IPS-18c (cell line): ENCODE data around the gene E2F8.

Experiments
- H3K4me3 ChIP-seq: 2 replicates; pipeline ENCODE4 v1.7.0; 2013; ENCODE audit warnings: low read depth, mild to moderate bottlenecking, low read length, moderate library complexity; ENCODE audit not compliant: insufficient read depth
- H3K9me3 ChIP-seq: one replicate; pipeline ENCODE4 v1.6.1; 2013; ENCODE audit warnings: mild to moderate bottlenecking, low read length, moderate library complexity; ENCODE audit not compliant: control insufficient read depth, insufficient read depth

The E2F8 gene

GRCh38 chr11:19232910-19233503 is 7.7 kb downstream of the E2F8 start:
- no peak overlapping the region for H3K4me3 ChIP-seq
- no peaks in the 10 kb centered on the region for H3K9me3 ChIP-seq

- no peaks in the 10 kb centered on the region for H3K9me3 ChIP-seq
- no peak overlapping the region for H3K4me3 ChIP-seq
Observed at GRCh38 chr11:19229671-19230070, 11.1 kb downstream of the E2F8 start.

GRCh38 chr11:19228968-19229367 is 11.8 kb downstream of the E2F8 start:
- H3K4me3 ChIP-seq: no peak overlapping the region
- no peaks in the 10 kb centered on the region for H3K9me3 ChIP-seq

GRCh38 chr11:19226378-19227195 is 14.2 kb downstream of the E2F8 start:
- Histone ChIP-seq H3K4me3 (no peak overlapping the region), H3K9me3 (no peaks in the 10 kb centered on the region)

GRCh38 chr11:19225581-19225980 is 15.2 kb downstream of the E2F8 start:
- Histone ChIP-seq H3K4me3 (no peak overlapping the region), H3K9me3 (no peaks in the 10 kb centered on the region)

- H3K4me3 ChIP-seq: no peak overlapping the region
- H3K9me3 ChIP-seq: no peaks in the 10 kb centered on the region
Observed at GRCh38 chr11:19225123-19225522, 15.6 kb downstream of the E2F8 start.

- no peaks in the 10 kb centered on the region for H3K9me3 ChIP-seq
- H3K4me3 ChIP-seq: no peak overlapping the region
Observed at GRCh38 chr11:19220903-19221724, 19.6 kb downstream of the E2F8 start.

GRCh38 chr11:19218786-19219460 is 21.8 kb downstream of the E2F8 start:
- Histone ChIP-seq H3K9me3 (no peaks in the 10 kb centered on the region), H3K4me3 (no peak overlapping the region)

GRCh38 chr11:19218216-19218615 is 22.5 kb downstream of the E2F8 start:
- no peak overlapping the region for H3K4me3 ChIP-seq
- H3K9me3 ChIP-seq: no peaks in the 10 kb centered on the region

- no peak overlapping the region for H3K4me3 ChIP-seq
- no peaks in the 10 kb centered on the region for H3K9me3 ChIP-seq
Observed at GRCh38 chr11:19216709-19217374, 23.9 kb downstream of the E2F8 start.

GRCh38 chr11:19216021-19216420 is 24.7 kb downstream of the E2F8 start:
- H3K9me3 ChIP-seq: no peaks in the 10 kb centered on the region
- H3K4me3 ChIP-seq: no peak overlapping the region

- H3K4me3 ChIP-seq: no peak overlapping the region
- H3K9me3 ChIP-seq: no peaks in the 10 kb centered on the region
Observed at GRCh38 chr11:19209617-19210370, 31.0 kb downstream of the E2F8 start.

GRCh38 chr11:19208959-19209546 is 31.7 kb downstream of the E2F8 start:
- Histone ChIP-seq H3K4me3 (no peak overlapping the region), H3K9me3 (no peaks in the 10 kb centered on the region)

GRCh38 chr11:19208181-19208580 is 32.6 kb downstream of the E2F8 start:
- no peak overlapping the region for H3K4me3 ChIP-seq

GRCh38 chr11:19204836-19205235 is 35.9 kb downstream of the E2F8 start:
- Histone ChIP-seq H3K9me3 (no peaks in the 10 kb centered on the region), H3K4me3 (no peak overlapping the region)

More at GRCh38 chr11:19208181-19208580, 32.6 kb downstream of the E2F8 start:
- no peaks in the 10 kb centered on the region for H3K9me3 ChIP-seq
